Colonic mucosa (tissue), 4 donors: ENCODE results near the gene MRPS10. TPM values are rescaled to one million over a fixed set of nuclear protein-coding genes. Genes with fewer than 3 reads are reported as not detected.
"Not testable (repeated sequence)": the region's sequence is repeated elsewhere in the genome, so short reads cannot be mapped to it uniquely, and the experiment has no call there.

Experiments used
- DNase-seq: peaks from one replicate; pipeline ENCODE4 v3.0.0-alpha.2; 2020
- H3K27ac ChIP-seq: fragments of 200-600 bp; one replicate; pipeline ENCODE4 v1.8.0; 2021
- H3K27me3 ChIP-seq: fragments of 200-600 bp; one replicate; pipeline ENCODE4 v1.8.0; 2021
- H3K36me3 ChIP-seq: fragments of 200-600 bp; one replicate; pipeline ENCODE4 v1.8.0; 2021
- H3K4me1 ChIP-seq: fragments of 200-600 bp; one replicate; pipeline ENCODE4 v1.8.0; 2021; ENCODE audit warnings: mild to moderate bottlenecking
- H3K4me3 ChIP-seq: fragments of 200-600 bp; one replicate; pipeline ENCODE4 v1.8.0; 2021
- H3K9ac ChIP-seq, 2 donors: one replicate each; pipeline ENCODE4 v1.7.0; 2013; ENCODE audit warnings: control low read depth in 2 of 2, low read depth in 2 of 2, low read length in 2 of 2
- H3K9me3 ChIP-seq: fragments of 200-600 bp; one replicate; pipeline ENCODE4 v1.8.0; 2021
- intact Hi-C: fragments of 100-400 bp; cut with DNase I; formaldehyde crosslinking; loops from one replicate; pipeline ENCODE4 v1.14.1; 2022
- total RNA-seq, 2 donors: library from RNA; stranded (reverse); fragmentation: NEBNext Ultra II Directional in 1 of 2; extraction: Animal tissue kit (Norgen Biotek cat#: 25700) in 1 of 2; gene quantifications; one replicate each; pipeline ENCODE4 v1.2.1, GENCODE V29; 2021
- TF ChIP-seq, protein P1 (sequence below): fragments of 200-600 bp; IDR thresholded peaks from one replicate; pipeline ENCODE4 v1.8.0; 2022; ENCODE audit warnings: antibody characterized with exemption, mild to moderate bottlenecking
- donor health status: healthy.
- donor health status: DM: no; HTN: no; CAD: no.
- donor health status: DM: no; HTN: no; CAD: no.

Gene MRPS10
- total RNA-seq, 2 donors from 2014 or later = 32.5 to 33.0 TPM

DNA sequence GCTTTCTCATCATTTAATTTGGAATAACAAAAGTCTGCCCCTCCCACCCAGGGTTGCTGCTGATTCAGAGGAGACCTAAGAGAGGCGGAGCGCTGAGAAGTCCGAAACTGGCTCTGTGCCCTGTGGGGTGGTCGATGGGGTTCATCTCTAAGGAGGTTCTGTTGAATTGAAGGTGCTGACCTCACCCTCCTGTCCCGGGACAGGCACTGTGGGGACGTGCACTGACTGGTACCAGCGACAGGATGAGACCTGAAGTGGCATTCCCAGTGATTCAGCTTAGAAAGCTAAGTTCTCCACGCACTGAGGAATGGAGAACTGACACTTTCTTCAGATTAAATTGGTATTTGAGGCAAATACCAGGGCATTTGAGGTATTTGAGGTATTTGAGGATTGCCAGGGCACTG lies 24.2 kb downstream of the MRPS10 start:
- H3K4me1 ChIP-seq = no peaks in the 10 kb centered on the region
- H3K4me3 ChIP-seq = no peak overlapping the region
- H3K9ac ChIP-seq = no peak overlapping the region
- H3K27ac ChIP-seq = no peak overlapping the region
- no peaks in the 10 kb centered on the region for H3K36me3 ChIP-seq
- no peak for DNase-seq
- no peaks in the 10 kb centered on the region for H3K9me3 ChIP-seq
- intact Hi-C loops = no loop called here
- TF ChIP-seq, protein P1, sequence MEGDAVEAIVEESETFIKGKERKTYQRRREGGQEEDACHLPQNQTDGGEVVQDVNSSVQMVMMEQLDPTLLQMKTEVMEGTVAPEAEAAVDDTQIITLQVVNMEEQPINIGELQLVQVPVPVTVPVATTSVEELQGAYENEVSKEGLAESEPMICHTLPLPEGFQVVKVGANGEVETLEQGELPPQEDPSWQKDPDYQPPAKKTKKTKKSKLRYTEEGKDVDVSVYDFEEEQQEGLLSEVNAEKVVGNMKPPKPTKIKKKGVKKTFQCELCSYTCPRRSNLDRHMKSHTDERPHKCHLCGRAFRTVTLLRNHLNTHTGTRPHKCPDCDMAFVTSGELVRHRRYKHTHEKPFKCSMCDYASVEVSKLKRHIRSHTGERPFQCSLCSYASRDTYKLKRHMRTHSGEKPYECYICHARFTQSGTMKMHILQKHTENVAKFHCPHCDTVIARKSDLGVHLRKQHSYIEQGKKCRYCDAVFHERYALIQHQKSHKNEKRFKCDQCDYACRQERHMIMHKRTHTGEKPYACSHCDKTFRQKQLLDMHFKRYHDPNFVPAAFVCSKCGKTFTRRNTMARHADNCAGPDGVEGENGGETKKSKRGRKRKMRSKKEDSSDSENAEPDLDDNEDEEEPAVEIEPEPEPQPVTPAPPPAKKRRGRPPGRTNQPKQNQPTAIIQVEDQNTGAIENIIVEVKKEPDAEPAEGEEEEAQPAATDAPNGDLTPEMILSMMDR = no peak
- H3K27me3 ChIP-seq = no peaks in the 10 kb centered on the region

GRCh38 chr6:42192385-42192784 lies 25.3 kb downstream of the MRPS10 start:
- intact Hi-C loops, H3K4me1 ChIP-seq, H3K9ac ChIP-seq, H3K27me3 ChIP-seq, H3K4me3 ChIP-seq, H3K9me3 ChIP-seq, DNase-seq, H3K27ac ChIP-seq, H3K36me3 ChIP-seq: not testable (repeated sequence)

- H3K36me3 ChIP-seq = no peaks in the 10 kb centered on the region
- no peak overlapping the region for H3K27ac ChIP-seq
- intact Hi-C loops = no loop called here
- H3K9me3 ChIP-seq = no peaks in the 10 kb centered on the region
- no peak for DNase-seq
- no peak overlapping the region for H3K4me3 ChIP-seq
- H3K4me1 ChIP-seq = no peaks in the 10 kb centered on the region
- no peaks in the 10 kb centered on the region for H3K27me3 ChIP-seq
- no peak overlapping the region for H3K9ac ChIP-seq
- TF ChIP-seq, protein P1 = no peak
Measured at GRCh38 chr6:42190554-42191183, 27.0 kb downstream of the MRPS10 start.

DNA sequence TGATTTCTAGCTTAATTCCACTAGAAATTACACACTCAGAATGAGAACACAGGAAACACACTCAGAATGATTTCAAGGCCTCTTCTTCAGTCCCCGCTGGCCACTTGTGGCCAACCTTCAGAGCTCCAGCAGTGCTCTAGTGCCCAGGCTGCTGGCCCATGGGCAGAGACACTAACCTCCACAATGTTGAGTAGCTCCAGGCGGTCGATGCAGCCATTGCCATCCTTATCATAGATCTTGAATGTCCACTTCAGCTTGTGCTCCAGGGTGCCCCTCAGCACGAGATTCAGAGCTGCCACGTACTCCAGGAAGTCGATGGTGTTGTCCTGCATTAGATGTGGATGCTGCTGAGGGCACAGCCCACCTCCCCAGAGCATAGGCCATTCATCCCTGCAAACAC lies 29.3 kb downstream of the MRPS10 start:
- Histone ChIP-seq H3K9me3 (no peaks in the 10 kb centered on the region), H3K4me1 (no peaks in the 10 kb centered on the region), H3K36me3 (no peaks in the 10 kb centered on the region), H3K4me3 (no peak overlapping the region), H3K27me3 (no peaks in the 10 kb centered on the region), H3K9ac (no peak overlapping the region), H3K27ac (no peak overlapping the region)
- no peak for DNase-seq
- intact Hi-C loops = no loop called here
- TF ChIP-seq, protein P1 = no peak

DNA sequence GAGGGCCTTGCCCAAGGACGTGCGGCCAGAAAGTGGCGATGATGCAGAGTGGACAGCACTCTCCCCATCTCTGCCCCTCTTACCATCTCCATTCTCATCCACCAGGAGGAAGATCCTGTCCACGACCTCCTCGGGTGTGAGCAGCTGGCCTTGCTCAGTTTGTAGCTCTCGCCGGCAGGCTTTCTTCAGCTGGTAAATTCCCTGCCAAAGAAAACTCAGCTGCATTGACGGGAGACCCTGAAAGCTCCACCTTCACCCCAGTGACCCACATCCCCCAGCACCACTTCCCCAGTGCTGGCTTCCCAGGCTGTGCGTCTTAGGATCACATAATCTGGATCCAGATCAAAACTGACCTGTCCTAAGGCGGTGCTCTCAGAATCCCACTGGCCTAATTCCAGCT lies 32.1 kb downstream of the MRPS10 start:
- no peaks in the 10 kb centered on the region for H3K4me1 ChIP-seq
- no peak overlapping the region for H3K27ac ChIP-seq
- H3K36me3 ChIP-seq = no peaks in the 10 kb centered on the region
- H3K9me3 ChIP-seq = no peaks in the 10 kb centered on the region
- intact Hi-C loops = no loop called here
- H3K4me3 ChIP-seq = no peak overlapping the region
- H3K27me3 ChIP-seq = no peaks in the 10 kb centered on the region
- TF ChIP-seq, protein P1 = no peak
- no peak for DNase-seq
- no peak overlapping the region for H3K9ac ChIP-seq

- intact Hi-C loops = no loop called here
- no peak for DNase-seq
- Histone ChIP-seq H3K4me1 (no peaks in the 10 kb centered on the region), H3K4me3 (no peak overlapping the region), H3K27ac (no peak overlapping the region), H3K9ac (no peak overlapping the region), H3K9me3 (no peaks in the 10 kb centered on the region), H3K36me3 (no peaks in the 10 kb centered on the region), H3K27me3 (no peaks in the 10 kb centered on the region)
- TF ChIP-seq, protein P1 = no peak
Measured at GRCh38 chr6:42184475-42184874, 33.2 kb downstream of the MRPS10 start.
